Measurements from ENCODE around the gene CENPH.

GRCh38 chr5:69242215-69242927 lies 53.0 kb downstream of the CENPH start:
- TF ChIP-seq CTCF (IDR thresholded peaks at IDR 0.05) = no peak
- TF ChIP-seq POLR2A (IDR thresholded peaks at IDR 0.05) = no peak

All from thyroid gland (tissue), 4 donors.